ENCODE results near the gene WDFY1.

DNA sequence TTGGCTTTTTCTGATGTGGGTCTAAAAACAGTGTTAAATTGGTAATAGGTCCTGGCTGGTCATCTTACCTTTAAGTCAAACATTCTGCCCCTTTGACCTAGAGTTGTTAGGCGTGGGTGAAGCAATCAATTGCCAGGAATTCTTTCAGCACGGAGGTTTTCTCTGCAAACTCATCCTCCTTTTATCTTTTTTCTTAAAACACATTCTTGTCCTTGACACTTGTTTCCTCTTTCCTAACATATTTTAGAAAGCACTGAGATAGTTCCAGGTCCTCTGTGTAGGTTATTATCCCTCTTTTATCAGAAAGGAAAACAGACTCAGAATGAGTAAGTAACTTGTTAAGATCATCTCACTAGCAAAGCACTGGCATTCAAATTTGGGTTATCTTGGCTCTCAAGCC lies 89.1 kb downstream of the WDFY1 start:
- TF ChIP-seq, protein P1, sequence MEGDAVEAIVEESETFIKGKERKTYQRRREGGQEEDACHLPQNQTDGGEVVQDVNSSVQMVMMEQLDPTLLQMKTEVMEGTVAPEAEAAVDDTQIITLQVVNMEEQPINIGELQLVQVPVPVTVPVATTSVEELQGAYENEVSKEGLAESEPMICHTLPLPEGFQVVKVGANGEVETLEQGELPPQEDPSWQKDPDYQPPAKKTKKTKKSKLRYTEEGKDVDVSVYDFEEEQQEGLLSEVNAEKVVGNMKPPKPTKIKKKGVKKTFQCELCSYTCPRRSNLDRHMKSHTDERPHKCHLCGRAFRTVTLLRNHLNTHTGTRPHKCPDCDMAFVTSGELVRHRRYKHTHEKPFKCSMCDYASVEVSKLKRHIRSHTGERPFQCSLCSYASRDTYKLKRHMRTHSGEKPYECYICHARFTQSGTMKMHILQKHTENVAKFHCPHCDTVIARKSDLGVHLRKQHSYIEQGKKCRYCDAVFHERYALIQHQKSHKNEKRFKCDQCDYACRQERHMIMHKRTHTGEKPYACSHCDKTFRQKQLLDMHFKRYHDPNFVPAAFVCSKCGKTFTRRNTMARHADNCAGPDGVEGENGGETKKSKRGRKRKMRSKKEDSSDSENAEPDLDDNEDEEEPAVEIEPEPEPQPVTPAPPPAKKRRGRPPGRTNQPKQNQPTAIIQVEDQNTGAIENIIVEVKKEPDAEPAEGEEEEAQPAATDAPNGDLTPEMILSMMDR (conservative IDR thresholded peaks at IDR 0.05; ENCODE audit: low read length), result no peak
- TF ChIP-seq EZH2phosphoT487 (IDR thresholded peaks at IDR 0.05; ENCODE audit: borderline replicate concordance, low read depth, low read length), result no peak
